HepG2 (cell line): ENCODE measurements around the gene LRRC17. TPM values are rescaled to one million over a fixed set of nuclear protein-coding genes. Genes with fewer than 3 reads are reported as not detected.
A peak's percentile ranks its signal among the peaks of the same experiment; 100 is the strongest.

ENCODE experiments used
- ARNT2 ChIP-seq: sonication (generic); formaldehyde crosslinking; IDR thresholded peaks from 2 replicates; pipeline ENCODE4 v1.8.0; 2022; ENCODE audit warnings: mild to moderate bottlenecking, low read depth, missing genetic modification reagents, moderate library complexity
- ATM ChIP-seq: fragments of 450-650 bp; IDR thresholded peaks from 2 replicates; pipeline ENCODE4 v1.7.1; 2017; ENCODE audit warnings: mild to moderate bottlenecking, borderline replicate concordance
- ATRX ChIP-seq: sonication (generic); formaldehyde crosslinking; IDR thresholded peaks from 2 replicates; pipeline ENCODE4 v1.4.0; 2020; ENCODE audit warnings: missing genetic modification reagents, borderline replicate concordance
- BRD4 ChIP-seq: sonication (generic); formaldehyde crosslinking; IDR thresholded peaks from 2 replicates; pipeline ENCODE4 v1.4.0; 2020; ENCODE audit warnings: missing genetic modification reagents
- CBX1 ChIP-seq: IDR thresholded peaks from one replicate; pipeline ENCODE4 v1.6.1; 2016; ENCODE audit warnings: antibody characterized with exemption, low read depth
- FOXJ3 ChIP-seq: sonication (generic); formaldehyde crosslinking; IDR thresholded peaks from 2 replicates; pipeline ENCODE4 v1.4.0; 2020; ENCODE audit warnings: missing genetic modification reagents, mild to moderate bottlenecking, borderline replicate concordance
- FOXM1 ChIP-seq: sonication (generic); formaldehyde crosslinking; IDR thresholded peaks from 2 replicates; pipeline ENCODE4 v1.5.0; 2020; ENCODE audit warnings: missing genetic modification reagents
- GZF1 ChIP-seq: sonication (generic); formaldehyde crosslinking; IDR thresholded peaks from 2 replicates; pipeline ENCODE4 v1.5.1; 2020; ENCODE audit warnings: mild to moderate bottlenecking, missing genetic modification reagents
- KAT7 ChIP-seq: IDR thresholded peaks from 2 replicates; pipeline ENCODE4 v1.6.1; 2018; ENCODE audit warnings: borderline replicate concordance, missing compliant biosample characterization
- KDM2A ChIP-seq: sonication (generic); formaldehyde crosslinking; IDR thresholded peaks from 2 replicates; pipeline ENCODE4 v1.4.0; 2020; ENCODE audit warnings: low read depth, missing genetic modification reagents, borderline replicate concordance
- KLF9 ChIP-seq: IDR thresholded peaks from 2 replicates; pipeline ENCODE4 v1.6.1; 2016; ENCODE audit warnings: low read depth
- KMT2B ChIP-seq: IDR thresholded peaks from 2 replicates; pipeline ENCODE4 v1.6.1; 2016; ENCODE audit warnings: missing genetic modification reagents, missing compliant biosample characterization
- MAFF ChIP-seq: IDR thresholded peaks from 2 replicates; pipeline ENCODE4 v1.6.1; 2011; ENCODE audit warnings: low read depth, low read length, improper control_type of control experiment
- MAX ChIP-seq: IDR thresholded peaks from 2 replicates; pipeline ENCODE4 v1.6.1; 2012; ENCODE audit warnings: inconsistent platforms
- MXD3 ChIP-seq: IDR thresholded peaks from 2 replicates; pipeline ENCODE4 v1.6.1; 2016; ENCODE audit warnings: mild to moderate bottlenecking, missing biosample characterization, missing genetic modification reagents
- NFRKB ChIP-seq: fragments of 450-650 bp; IDR thresholded peaks from 2 replicates; pipeline ENCODE4 v1.6.1; 2017
- PHB2 ChIP-seq: fragments of 450-650 bp; IDR thresholded peaks from 2 replicates; pipeline ENCODE4 v1.6.1; 2018; ENCODE audit not compliant: partially characterized antibody
- POGK ChIP-seq: sonication (generic); formaldehyde crosslinking; conservative IDR thresholded peaks from 2 replicates; pipeline ENCODE4 v1.8.0; 2022; ENCODE audit warnings: mild to moderate bottlenecking, moderate library complexity, missing genetic modification reagents
- SSRP1 ChIP-seq: IDR thresholded peaks from 2 replicates; pipeline ENCODE4 v1.6.1; 2016; ENCODE audit warnings: control low read depth
- TEAD3 ChIP-seq: optimal IDR thresholded peaks from 2 replicates; pipeline ENCODE3; 2016; ENCODE audit warnings: borderline replicate concordance
- TFDP1 ChIP-seq: IDR thresholded peaks from 2 replicates; pipeline ENCODE4 v1.6.1; 2016; ENCODE audit warnings: missing compliant biosample characterization, missing genetic modification reagents, borderline replicate concordance
- ZBTB14 ChIP-seq: sonication (generic); formaldehyde crosslinking; IDR thresholded peaks from 2 replicates; pipeline ENCODE4 v1.4.0; 2020; ENCODE audit warnings: missing genetic modification reagents
- ZNF205 ChIP-seq: IDR thresholded peaks from 2 replicates; pipeline ENCODE4 v1.6.1; 2018; ENCODE audit warnings: missing biosample characterization, missing genetic modification reagents
- ZNF3 ChIP-seq: IDR thresholded peaks from 2 replicates; pipeline ENCODE4 v1.7.0; 2017; ENCODE audit warnings: inconsistent platforms
- ZNF552 ChIP-seq: sonication (generic); formaldehyde crosslinking; IDR thresholded peaks from 2 replicates; pipeline ENCODE4 v1.9.0; 2022; ENCODE audit warnings: missing genetic modification reagents, mild to moderate bottlenecking, borderline replicate concordance
- ZNF691 ChIP-seq: sonication (generic); formaldehyde crosslinking; IDR thresholded peaks from 2 replicates; pipeline ENCODE4 v1.4.0; 2020; ENCODE audit warnings: missing genetic modification reagents, low read depth, mild to moderate bottlenecking, borderline replicate concordance
- ZNF749 ChIP-seq: sonication (generic); formaldehyde crosslinking; IDR thresholded peaks from 2 replicates; pipeline ENCODE4 v1.8.0; 2022; ENCODE audit warnings: mild to moderate bottlenecking, missing genetic modification reagents, moderate library complexity, borderline replicate concordance
- ZNF816 ChIP-seq: sonication (generic); formaldehyde crosslinking; IDR thresholded peaks from 2 replicates; pipeline ENCODE4 v1.8.0; 2022; ENCODE audit warnings: missing genetic modification reagents, mild to moderate bottlenecking, borderline replicate concordance
- polyA plus RNA-seq, 8 experiments: library from polyadenylated mRNA; depleted of rRNA in 3 of 8; stranded (reverse) in 7 of 8; unstranded in 1 of 8; fragments of >200 nt; fragmentation: Illumina TruSeq in 4 of 8; extraction: Trizol in 4 of 8; gene quantifications; 2 replicates each; pipeline versions ENCODE4 v1.2.1 to v1.2.3, GENCODE V29; 2011 to 2016; ENCODE audit warnings: low read depth in 4 of 8, missing spikeins in 1 of 8, mixed read lengths in 1 of 8; ENCODE audit not compliant: insufficient read depth in 1 of 8
- total RNA-seq, 5 experiments: library from RNA; depleted of rRNA; stranded (reverse); fragments of >200 nt; fragmentation: Illumina TruSeq; extraction: Trizol; gene quantifications; 2 replicates each; pipeline ENCODE4 v1.2.3, GENCODE V29; 2016; ENCODE audit warnings: low read depth in 1 of 5

Gene LRRC17
- total and polyA plus RNA-seq, 2 of the 13 experiments (the other 11 are each of a cell fraction or from before 2014, with no cell fraction given), result 0.20 to 0.66 TPM

- TF ChIP-seq BRD4 (CRISPR knock-in tag) (no peak), ZNF205 (no peak), ZNF552 (CRISPR knock-in tag) (no peak), NFRKB (no peak), MXD3 (CRISPR knock-in tag) (no peak), SSRP1 (CRISPR knock-in tag) (no peak), FOXM1 (CRISPR knock-in tag) (no peak), POGK (no peak), KAT7 (CRISPR knock-in tag) (no peak), ARNT2 (CRISPR knock-in tag) (no peak), MAX (no peak), ZNF816 (CRISPR knock-in tag) (0 out of 2 replicates have a peak, but pooled peaks have one; percentile 70), PHB2 (no peak), FOXJ3 (CRISPR knock-in tag) (no peak), ZNF3 (CRISPR knock-in tag) (0 out of 2 replicates have a peak, but pooled peaks have one; percentile 25), MAFF (0 out of 2 replicates have a peak, but pooled peaks have one; percentile 20), CBX1 (no peak), KLF9 (CRISPR knock-in tag) (no peak), KDM2A (CRISPR knock-in tag) (no peak), ATRX (CRISPR knock-in tag) (no peak), TEAD3 (CRISPR knock-in tag) (peak; percentile 55), ZNF691 (CRISPR knock-in tag) (no peak), TFDP1 (CRISPR knock-in tag) (no peak), ZBTB14 (CRISPR knock-in tag) (no peak), ATM (no peak), GZF1 (CRISPR knock-in tag) (no peak), KMT2B (no peak), ZNF749 (no peak)
These were observed 38.5 kb upstream of the LRRC17 start (continued) for GRCh38 chr7:102874166-102874829.
